VCaP (cell line): ENCODE results near the gene SLC39A11.

ENCODE experiments used
- H3K27ac ChIP-seq: fragments of 450-650 bp; 2 replicates; pipeline ENCODE4 v1.5.1; 2017
- CTCF ChIP-seq: fragments of 450-650 bp; conservative IDR thresholded peaks from 2 replicates; pipeline ENCODE4 v1.5.1; 2017; ENCODE audit warnings: mild to moderate bottlenecking, moderate library complexity

The SLC39A11 gene

GRCh38 chr17:72839131-72839725 is 253.3 kb downstream of the SLC39A11 start:
- TF ChIP-seq CTCF = no peak
- no peak overlapping the region for H3K27ac ChIP-seq

GRCh38 chr17:72838581-72838980 is 253.9 kb downstream of the SLC39A11 start:
- TF ChIP-seq CTCF = no peak
- no peak overlapping the region for H3K27ac ChIP-seq

- no peak overlapping the region for H3K27ac ChIP-seq
- TF ChIP-seq CTCF = no peak
Measured at GRCh38 chr17:72838068-72838467, 254.4 kb downstream of the SLC39A11 start.

GRCh38 chr17:72837335-72837734 is 255.2 kb downstream of the SLC39A11 start:
- TF ChIP-seq CTCF = no peak
- no peak overlapping the region for H3K27ac ChIP-seq

- no peak for TF ChIP-seq CTCF
- H3K27ac ChIP-seq = no peak overlapping the region
Measured at GRCh38 chr17:72833128-72833765, 259.2 kb downstream of the SLC39A11 start.

- H3K27ac ChIP-seq = no peak overlapping the region
- no peak for TF ChIP-seq CTCF
Measured at GRCh38 chr17:72832306-72832705, 260.2 kb downstream of the SLC39A11 start.

- H3K27ac ChIP-seq = no peak overlapping the region
- no peak for TF ChIP-seq CTCF
Measured at GRCh38 chr17:72829883-72830282, 262.6 kb downstream of the SLC39A11 start.
